SU-DHL-6 (cell line): ENCODE measurements around the gene SKIDA1.

ENCODE experiments used
- EZH2phosphoT487 ChIP-seq: fragments of 200-600 bp; sonication (generic), shearing (Covaris generic); conservative IDR thresholded peaks from 2 replicates; pipeline ENCODE4 v1.6.1; 2018; ENCODE audit warnings: mild to moderate bottlenecking, antibody characterized with exemption, low read length, moderate library complexity, mixed read lengths
- TF ChIP-seq, protein P1 (sequence below): fragments of 200-600 bp; sonication (generic); IDR thresholded peaks from one replicate; pipeline ENCODE4 v1.5.1; 2017; ENCODE audit warnings: antibody characterized with exemption, mild to moderate bottlenecking, low read length, moderate library complexity; ENCODE audit not compliant: insufficient read depth, poor library complexity, severe bottlenecking

DNA sequence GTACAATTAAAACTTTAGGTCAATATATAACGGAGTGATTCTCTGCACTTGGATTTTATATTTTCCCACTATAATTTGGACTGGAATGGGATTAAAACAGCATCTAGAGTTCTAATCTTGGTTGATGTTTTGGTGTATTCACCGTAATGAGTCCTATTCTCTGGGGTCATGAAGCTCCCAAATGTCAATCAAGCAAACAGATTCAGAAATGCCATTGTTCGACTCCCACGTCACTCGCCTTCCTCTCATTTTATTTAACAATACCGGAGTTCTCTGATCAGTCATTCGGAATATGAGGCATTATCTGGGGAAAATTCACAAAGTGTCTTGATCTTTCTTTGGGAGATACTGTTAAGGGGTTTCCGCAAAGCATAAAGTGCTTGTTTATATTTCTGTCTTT lies 26.5 kb downstream of the SKIDA1 start:
- TF ChIP-seq, protein P1, sequence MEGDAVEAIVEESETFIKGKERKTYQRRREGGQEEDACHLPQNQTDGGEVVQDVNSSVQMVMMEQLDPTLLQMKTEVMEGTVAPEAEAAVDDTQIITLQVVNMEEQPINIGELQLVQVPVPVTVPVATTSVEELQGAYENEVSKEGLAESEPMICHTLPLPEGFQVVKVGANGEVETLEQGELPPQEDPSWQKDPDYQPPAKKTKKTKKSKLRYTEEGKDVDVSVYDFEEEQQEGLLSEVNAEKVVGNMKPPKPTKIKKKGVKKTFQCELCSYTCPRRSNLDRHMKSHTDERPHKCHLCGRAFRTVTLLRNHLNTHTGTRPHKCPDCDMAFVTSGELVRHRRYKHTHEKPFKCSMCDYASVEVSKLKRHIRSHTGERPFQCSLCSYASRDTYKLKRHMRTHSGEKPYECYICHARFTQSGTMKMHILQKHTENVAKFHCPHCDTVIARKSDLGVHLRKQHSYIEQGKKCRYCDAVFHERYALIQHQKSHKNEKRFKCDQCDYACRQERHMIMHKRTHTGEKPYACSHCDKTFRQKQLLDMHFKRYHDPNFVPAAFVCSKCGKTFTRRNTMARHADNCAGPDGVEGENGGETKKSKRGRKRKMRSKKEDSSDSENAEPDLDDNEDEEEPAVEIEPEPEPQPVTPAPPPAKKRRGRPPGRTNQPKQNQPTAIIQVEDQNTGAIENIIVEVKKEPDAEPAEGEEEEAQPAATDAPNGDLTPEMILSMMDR: no peak
- no peak for TF ChIP-seq EZH2phosphoT487
